ENCODE results near the gene EPN2.

Gene EPN2

DNA sequence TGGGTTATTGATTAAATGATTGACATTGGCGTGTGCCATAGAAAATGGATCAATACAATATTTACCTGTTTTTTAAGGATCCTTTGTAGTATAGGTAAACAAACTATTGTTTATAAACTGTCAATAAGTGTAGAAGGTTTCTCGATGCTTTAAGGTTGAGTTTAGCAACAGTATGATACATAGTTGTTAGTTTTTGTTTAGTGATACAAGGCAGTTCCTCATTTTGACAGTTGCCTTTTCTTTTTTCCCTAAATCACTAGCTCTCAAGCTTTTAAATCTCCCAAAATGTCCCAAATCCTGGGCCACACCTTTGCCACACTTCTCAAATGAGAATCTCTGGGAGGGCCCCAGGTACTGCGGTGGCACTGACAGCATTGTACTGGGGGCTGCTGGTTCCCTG, 57.3 kb downstream of the EPN2 start:
- no peak for DNase-seq (ENCODE audit: low read depth, low spot score)

DNA sequence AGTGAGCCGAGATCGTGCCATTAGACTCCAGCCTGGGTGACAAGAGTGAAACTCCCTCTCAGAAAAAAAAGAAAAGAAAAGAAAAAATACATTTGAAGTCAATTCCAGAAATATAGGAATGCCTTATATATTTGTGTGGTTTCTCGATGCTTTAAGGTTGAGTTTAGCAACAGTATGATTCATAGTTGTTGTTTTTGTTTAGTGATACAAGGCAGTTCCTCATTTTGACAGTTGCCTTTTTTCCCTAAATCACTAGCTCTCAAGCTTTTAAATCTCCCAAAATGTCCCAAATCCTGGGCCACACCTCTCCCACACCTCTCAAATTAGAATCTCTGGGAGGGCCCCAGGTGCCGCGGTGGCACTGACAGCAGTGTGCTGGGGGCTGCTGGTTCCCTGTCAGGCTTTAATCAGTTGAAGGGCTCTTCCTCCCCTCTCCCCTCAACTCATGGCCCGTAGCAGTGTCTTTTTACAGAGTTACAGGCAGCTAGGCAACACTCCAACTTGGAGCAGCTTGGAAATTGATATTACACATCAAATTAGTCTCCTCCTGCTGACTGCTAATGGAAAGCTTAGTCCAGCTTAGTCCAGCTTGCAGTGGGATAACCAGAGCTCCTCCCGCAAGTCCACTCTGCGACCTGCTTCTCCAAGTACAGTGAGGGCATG, 58.4 kb downstream of the EPN2 start:
- no peak for DNase-seq (ENCODE audit: low read depth, low spot score)

DNA sequence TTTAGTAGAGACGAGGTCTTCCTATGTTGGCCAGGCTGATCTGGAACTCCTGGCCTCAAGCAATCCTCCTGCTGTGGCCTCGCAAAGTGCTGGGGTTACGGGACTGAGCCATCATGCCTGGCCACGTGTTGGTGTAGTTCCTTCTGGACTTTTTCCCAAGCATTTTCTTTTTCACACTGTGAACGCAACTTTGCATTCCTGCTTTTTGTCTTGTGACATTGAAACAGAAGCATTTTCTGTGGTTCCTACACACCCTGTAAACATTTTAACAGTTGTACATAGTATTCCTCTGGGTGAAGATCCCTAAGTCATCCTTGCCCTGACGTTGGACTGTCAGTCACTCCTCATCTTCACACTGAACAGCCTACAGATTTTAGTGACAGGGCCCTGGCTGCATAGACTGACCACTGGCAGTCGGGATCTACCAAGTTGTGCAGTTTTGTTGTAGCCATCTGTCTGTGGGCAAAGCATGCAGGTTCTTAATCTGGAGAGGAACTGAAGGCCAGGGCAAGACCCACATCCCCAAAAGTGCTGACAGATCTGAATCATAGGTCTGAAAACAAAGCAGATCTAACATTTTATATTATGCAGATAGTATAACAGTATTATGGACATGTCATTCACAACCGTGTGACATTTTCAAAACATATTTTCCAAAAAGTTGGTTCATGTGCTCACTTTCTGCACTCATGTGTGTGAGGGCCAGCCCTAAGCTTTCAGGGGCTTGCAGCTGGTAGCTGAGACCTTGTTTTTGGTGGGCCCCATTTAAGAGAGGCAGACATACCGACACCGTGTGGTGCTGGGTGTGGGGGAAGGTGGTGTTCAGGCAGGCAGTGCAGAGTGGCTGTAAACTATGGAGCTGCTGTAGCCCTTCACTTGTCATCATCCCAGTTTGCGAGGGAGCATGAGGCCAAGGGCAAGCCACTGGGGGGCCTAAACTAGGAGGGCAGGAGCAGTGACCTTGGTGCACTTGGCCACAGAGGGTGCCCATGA, 59.9 kb downstream of the EPN2 start:
- no peak for DNase-seq (ENCODE audit: low read depth, low spot score)

DNA sequence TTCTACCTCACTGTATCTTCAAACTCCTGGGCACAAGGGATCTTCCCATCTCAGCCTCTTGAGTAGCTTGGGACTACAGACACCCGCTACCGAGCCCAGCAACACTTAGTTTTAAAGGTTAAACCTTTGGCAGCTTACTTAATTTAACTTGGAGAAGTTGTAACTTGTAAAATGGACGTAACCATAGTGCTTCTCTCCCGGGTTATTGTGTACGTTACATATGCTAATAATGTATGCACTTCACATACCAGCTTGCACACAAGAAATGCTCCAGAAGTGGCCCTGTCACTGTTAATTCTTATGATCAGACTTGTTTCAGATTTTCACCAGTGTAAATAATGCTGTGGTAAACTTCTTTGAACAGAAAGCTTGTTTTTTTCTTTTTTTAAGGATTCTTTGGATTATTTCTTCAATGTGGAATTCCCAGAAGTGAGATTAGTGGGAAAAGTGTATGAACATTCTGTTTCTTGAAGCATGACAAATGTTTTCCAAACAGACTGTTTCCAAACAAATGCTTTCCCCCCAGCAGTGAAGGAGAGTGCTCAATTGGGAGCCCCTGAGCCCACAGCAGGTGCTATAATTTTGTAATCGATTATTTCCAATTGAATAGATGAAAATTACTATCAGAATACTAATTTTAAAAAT, 61.5 kb downstream of the EPN2 start:
- no peak for DNase-seq (ENCODE audit: low read depth, low spot score)

DNA sequence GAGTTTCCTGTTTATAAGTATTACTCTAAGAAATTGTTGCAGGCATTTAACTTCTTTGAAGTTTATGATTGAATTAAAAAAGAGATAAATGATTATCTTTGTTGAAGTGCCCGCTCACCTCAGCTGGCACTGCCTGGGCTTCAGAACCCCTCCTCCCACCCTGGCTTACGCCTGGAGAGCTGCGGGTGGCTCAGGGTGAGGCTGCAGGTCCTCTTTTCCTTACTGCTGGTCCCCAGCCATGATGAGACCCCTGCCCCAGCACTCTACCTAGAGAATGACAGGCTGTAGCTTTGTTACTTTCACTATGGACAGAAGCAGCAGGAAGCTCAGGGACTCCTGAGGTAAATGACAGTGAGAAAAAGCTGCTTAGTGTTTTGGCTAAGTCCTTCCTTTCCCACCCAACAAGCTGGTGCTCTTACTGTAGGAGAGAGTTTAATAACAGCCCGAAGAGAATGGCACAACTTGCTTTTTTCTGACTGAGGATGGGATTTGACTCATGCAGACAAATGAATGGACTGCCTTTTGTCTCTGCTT, 62.1 kb downstream of the EPN2 start:
- no peak for DNase-seq (ENCODE audit: low read depth, low spot score)

DNA sequence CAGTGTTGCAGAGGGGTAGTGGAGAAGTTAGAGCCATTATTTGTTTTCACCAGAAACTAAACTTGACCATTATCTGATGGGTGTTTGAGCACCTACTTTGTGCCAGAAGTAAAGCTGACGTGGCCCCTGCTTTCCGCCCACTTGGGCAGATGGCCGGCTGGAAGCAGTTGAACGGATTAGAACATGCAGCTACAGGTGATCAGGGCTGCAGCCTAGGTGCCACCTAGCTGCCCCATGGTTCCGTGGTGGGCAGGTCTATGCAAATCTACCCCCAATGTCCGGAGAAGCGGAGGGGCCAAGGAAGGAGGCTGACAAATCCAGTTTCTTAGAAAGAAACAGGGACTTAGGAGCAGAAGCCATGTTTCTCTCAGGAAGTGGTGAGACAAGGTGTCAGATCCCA, 62.7 kb downstream of the EPN2 start:
- no peak for DNase-seq (ENCODE audit: low read depth, low spot score)

DNA sequence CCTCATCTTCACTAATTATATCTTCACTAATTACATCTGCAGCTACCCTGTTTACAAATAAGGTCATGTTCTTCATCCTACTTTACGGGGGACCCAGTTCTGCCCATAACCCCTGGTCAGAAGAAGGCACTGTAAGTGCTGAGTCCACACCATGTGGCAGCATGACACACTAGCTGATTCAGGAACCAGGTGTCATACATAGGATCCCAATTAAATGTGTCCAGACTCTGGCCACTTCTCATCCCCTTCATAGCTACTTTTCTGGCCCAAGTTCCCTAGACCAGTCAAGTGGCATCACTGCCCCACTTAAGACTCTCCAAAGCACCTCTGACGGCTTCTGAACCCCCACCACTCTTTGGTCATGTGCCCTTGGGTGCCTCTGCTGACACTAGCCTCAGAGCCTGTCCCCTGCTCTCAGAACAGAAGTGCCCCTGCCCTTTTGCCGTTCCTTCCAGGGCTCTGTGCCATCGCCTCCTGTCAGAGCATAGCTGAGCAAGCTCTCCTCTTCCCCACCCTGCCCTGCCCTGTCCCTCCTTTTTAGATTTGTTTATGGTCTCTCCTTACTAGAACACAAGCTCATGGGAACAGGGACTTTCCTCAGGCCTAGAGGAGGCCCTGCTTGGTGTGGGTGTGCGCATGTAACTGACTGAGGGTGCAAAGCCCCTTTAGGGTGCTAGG, 64.2 kb downstream of the EPN2 start:
- no peak for DNase-seq (ENCODE audit: low read depth, low spot score)

DNA sequence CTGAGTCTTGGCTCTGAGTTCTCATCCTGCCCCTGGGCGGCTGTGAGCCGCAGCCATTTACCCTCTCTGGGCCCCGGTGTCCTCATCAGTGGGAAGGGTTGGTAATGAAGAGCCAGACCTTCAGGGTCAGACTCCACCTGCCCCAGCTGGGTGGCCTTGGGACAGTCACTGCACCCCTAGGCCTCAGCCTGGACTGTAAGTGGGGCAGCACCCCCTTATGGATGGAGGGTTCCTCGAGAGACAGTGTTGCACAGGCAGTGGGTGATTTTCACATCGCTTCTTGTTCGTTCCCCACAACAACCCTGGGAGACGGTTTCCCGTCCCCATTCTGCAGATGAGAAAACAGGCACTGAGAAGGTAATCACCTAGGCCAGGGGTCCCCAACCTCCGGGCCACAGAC, 64.8 kb downstream of the EPN2 start:
- no peak for DNase-seq (ENCODE audit: low read depth, low spot score)

DNA sequence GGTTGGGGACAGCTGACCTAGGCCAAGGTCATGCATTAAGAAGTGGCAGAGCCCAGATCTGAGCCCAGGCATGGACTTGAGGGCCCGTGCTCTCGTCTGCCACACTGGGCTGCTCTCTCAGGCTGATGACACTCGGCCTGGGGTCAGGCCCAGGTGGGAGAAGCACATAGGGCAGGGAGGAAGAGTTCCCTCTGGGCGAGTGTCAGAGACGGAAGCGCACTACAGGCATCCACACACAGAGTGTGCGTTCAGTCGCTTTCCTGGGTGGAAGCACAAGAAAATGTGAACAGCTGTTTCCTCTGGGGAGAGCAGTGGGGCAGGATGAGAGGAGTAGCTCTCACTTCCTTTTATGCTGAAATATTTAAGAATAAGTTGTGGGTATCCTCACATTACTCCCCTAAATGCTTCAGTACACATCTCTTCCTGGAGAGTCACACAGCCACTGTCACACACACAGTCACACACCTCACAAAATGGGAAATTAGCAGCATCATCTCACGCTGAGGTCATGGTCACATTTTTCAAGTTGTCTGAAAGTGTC, 65.7 kb downstream of the EPN2 start:
- DNase-seq (ENCODE audit: low read depth, low spot score) = no peak

DNA sequence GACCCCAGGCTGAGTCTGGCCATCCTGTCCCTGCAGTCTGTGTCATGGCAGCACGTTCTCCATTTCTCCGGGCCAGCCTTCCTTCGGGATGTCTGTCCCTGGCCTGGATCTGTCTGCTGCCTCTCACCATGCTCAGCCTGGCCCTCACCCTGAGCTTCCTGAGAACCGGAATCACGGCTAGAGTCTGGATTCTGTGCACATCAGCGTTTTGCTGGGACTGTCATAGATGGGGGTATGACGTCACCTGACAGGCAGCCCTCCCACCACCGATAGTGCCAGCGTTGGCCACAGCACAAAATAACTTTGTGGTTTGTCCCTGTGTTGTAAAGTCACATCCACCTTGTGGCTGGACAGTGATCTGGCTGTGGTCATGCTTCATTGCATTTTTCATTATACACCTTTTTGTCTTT, 66.2 kb downstream of the EPN2 start:
- DNase-seq (ENCODE audit: low read depth, low spot score) = no peak

DNA sequence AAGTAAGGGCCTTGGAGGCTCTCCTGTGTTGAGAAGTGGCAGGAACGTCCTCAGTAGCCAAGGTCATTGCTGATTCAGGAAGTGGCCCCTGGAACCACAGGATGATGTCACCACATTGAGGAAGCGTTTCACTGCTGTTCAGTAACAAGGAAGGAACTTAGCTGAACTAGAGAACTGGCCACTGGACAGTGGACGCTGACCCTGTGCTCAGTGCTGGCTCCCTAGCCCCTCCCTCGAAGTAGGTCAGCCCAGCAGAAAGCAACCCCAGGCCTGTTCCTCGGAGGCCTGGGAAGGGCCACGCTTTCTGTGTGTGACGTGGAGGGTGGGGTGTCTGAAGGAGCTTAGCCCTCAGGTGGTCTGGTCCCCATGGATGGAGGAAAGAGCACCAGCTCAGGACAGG, 67.0 kb downstream of the EPN2 start:
- DNase-seq (ENCODE audit: low read depth, low spot score) = no peak

DNA sequence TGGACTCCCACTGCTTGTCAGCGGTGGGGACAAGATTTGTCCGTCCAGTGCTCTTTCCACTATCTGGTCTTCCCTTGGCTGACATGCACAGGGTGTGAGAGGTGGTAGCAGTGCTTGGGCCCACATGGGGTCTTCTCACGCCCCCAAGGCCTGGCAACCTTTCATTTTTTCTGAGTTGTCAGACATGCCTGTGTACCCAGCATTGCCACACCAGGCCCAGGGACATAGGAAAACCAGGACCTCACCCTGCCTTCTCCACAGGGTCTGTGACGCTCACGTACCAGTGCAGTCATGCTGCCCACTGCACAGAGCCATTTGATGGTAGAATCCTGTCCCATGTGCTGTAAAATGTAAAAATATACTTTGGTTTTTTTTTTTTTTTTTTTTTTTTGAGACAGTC, 67.6 kb downstream of the EPN2 start:
- DNase-seq (ENCODE audit: low read depth, low spot score) = no peak

DNA sequence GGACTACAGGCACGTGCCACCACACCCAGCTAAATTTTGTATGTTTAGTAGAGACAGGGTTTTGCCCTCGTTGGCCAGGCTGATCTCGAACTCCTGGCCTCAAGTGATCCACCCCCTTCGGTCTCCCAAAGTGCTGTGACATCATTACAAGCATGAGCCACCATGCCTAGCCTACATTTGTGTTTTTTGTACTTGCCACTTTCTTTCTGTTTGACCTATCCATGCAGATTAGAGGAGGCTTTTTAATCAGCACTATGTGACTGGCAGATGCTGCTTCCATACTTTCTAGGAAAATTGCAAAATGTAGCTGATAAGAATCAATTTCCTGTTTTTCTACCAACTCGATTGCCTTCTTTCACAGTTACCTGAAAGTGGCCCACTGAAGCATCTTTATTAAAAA, 68.1 kb downstream of the EPN2 start:
- DNase-seq (ENCODE audit: low read depth, low spot score) = no peak

DNA sequence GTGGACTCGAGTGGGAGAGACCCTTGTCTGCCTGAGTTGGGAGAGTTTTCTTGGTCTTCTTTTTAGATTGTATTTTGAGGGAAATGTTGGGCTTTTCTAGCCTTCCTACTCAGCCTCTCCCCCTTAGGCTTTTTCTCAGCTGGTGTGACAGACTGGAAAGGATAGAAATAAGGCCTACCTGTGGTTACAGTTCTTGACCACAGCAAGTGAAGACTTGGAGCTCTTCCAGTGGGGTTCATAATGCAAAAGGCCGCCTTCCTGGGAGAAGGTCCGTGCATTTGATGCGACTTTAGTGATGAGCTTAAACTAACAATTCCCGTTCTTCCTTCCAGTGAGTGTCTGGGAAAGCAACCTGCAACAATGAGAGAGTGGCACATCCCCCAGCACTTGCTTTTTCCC, 68.6 kb downstream of the EPN2 start:
- DNase-seq (ENCODE audit: low read depth, low spot score) = no peak

DNA sequence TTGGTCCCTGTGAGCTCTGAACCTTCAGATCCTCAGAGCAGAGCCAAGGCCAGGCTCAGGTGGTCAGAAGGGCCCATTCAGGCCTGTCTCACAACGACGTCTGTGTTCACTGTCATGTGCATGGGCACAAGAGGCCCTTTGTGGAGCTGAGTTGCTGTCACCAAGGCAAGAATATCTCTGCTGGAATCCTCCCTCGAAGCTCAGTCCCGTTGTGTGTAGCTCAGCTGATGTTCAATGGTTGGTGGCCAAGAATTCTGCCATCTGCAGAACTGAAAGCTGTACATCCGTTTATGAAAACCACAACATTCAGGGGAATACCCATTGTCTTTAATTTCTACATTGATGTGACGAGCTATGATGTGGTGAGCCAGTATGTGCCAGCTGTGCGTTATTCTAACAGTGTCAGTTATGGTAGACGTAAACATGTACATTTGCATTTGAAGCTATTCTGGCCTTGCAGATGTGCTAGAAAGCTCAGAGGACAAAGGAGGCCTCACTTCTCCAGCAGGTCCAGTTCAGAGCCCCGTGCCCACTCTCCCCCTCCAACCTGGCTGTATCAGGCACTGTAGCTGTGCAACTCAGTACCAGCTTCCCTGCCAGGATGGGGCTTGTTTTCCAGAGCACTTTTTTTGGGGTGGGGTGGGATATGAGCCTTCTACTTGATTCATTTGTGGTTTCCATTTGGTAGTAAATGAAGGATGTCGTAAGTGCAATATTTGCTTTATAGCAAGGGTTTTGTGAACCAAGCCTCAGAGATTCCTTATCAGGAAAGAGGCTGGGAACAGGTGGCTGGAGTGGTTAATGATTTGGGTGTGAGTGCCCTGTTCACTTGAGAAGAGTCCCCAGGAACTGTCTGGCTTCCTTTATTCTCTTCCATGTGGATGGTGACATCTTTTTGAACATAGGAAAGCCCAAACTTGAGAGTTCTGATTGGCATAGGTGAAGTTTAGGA, 69.3 kb downstream of the EPN2 start:
- no peak for DNase-seq (ENCODE audit: low read depth, low spot score)

DNA sequence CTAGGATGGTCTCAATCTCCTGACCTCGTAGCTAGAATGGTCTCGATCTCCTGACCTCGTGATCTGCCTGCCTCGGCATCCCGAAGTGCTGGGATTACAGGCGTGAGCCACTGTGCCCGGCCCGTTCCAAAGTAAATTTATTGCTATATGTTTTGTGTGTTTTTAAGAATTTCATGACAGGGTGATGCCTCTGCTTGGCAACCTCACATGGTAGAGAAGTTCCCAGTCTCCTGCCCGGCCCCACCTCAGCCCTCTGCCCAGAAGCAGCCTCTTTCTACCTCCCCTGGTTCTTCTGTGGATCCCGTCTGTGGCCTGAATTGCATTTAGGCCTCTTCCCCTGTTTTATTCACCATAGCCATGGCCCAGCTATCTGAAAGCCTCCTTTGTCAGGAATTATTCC, 70.4 kb downstream of the EPN2 start:
- DNase-seq (ENCODE audit: low read depth, low spot score) = no peak

DNA sequence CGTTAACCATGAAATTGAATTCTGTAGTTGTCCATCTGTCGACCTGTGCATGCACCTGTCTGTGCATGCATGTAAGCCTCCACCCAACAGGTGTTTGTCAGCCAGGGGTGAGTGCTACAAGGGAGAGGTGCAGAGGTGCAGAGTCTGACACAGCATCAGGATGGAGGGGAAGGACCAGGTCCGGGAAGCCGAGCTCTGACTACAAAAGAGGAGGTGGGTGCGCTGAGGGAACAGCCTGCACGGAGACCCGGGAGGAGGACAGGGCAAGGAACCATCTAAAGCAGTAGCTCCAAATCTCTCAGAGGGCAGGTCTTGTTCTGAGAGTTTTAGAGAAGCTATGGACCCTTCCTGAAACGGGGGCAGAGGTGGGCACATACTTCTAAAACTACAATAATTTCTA, 71.2 kb downstream of the EPN2 start:
- DNase-seq (ENCODE audit: low read depth, low spot score) = no peak

DNA sequence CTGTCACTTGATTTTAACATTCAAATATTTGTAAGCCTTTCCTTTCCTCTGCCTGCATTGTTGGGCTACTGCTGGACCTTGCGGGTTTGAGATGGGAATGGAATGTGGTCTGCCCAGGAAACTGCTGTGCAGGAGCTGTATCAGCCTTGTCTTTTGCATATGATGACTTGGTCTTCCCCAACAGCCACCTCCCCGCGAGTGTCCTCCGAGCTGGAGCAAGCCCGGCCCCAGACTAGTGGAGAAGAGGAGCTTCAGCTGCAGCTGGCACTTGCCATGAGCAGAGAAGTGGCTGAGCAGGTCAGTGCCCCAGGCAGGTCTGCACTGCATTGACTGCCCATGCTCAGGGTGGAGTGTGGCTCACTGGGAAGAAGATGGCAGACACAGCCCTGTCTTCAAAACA, 72.5 kb downstream of the EPN2 start:
- DNase-seq (ENCODE audit: low read depth, low spot score) = no peak

DNA sequence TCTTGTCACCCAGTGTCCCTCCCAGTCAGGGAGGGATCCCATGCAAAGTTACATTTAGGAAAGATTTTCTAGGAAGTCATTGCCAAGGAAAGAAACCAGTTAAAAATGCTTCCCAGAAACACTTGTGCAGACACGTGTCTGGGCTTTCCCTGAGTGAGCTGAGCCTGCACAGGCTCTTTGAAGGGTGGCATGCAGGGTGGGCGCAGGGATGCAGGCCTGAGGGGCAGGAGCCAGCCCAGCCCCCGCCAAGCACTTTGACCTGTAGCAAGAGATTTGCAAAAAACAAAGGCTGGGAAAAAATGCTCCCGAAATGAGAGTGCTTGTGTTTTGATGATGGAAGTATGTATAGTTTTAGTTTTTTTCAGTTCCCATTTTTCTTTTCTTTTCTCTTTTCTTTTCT, 73.0 kb downstream of the EPN2 start:
- no peak for DNase-seq (ENCODE audit: low read depth, low spot score)

DNA sequence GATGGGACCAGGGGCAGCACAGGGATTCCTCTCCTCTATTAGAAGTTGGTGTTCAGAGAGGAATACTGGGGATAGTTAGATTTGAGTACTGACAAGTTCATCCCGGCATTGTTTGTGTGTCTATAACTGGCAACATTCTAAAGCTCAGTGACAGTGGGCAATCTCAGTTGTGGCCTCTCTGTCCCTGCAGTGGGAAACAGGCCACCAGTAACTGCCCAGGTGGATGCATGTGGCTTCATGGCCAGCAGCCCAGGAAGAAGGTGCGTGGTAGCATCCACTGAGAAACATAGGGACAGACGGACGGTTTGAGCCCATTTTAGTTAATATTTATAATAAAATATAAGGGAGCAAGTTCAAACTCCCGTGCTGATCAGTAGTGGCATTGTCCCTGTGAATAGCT, 73.8 kb downstream of the EPN2 start:
- DNase-seq (ENCODE audit: low read depth, low spot score) = no peak
